Vagina (tissue), 2 donors: ENCODE data around the gene ADCY7.

ENCODE experiments used
- CTCF ChIP-seq, 3 experiments: fragments of 450-650 bp in 2 of 3; fragments of 200-600 bp in 1 of 3; sonication (generic) in 1 of 3; IDR thresholded peaks; one replicate each; pipeline ENCODE4 v1.5.1; 2017 to 2019; ENCODE audit warnings: antibody characterized with exemption in 3 of 3, mild to moderate bottlenecking in 2 of 3, moderate library complexity in 2 of 3
- POLR2AphosphoS5 ChIP-seq, 2 donors: sonication (generic); formaldehyde crosslinking; IDR thresholded peaks; one replicate each; pipeline ENCODE4 v1.9.0; 2017; ENCODE audit warnings: antibody characterized with exemption in 2 of 2, mild to moderate bottlenecking in 2 of 2, low read depth in 1 of 2; ENCODE audit not compliant: insufficient read depth in 1 of 2

GRCh38 chr16:50275098-50275415 lies 8.7 kb downstream of the ADCY7 start:
- TF ChIP-seq CTCF (IDR thresholded peaks at IDR 0.05) (no peak), POLR2AphosphoS5 (IDR thresholded peaks at IDR 0.05; ENCODE audit: insufficient read depth in 1 of 2, low read depth in 1 of 2) (no peak)
